Stimulated activated CD8-positive, alpha-beta memory T cell treated with anti-CD3 and anti-CD28 coated beads, Interleukin-7, amount 100 ng/mL, for 1 hour (primary cell): ENCODE measurements around the gene POLA1.

Source experiments
- DNase-seq, 2 donors: peaks; one replicate each; pipeline ENCODE4 v3.0.0-alpha.2; 2020; ENCODE audit warnings: low read depth in 2 of 2

POLA1 gene

DNA sequence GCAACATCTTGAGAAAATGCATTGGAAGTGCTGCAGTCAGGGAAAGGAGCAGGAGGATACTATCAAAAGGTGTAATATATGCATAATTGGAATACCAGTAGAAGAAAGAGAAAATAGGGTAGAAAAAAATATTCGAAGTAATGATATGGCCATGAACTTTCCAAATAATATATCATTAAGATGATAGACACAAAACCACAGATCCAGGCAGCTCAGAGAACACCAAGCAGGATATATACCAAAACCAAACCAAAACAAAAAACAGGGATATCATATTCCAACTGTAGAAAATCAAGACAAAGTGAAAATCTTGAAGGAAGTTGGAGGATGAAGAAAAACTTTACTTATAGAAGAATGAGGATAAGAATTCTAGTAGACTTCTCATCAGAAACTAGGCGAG, 9.7 kb upstream of the POLA1 start:
- DNase-seq, result no peak

- no peak for DNase-seq
These were observed 1.4 kb upstream of the POLA1 start for GRCh38 chrX:24692305-24692704.

DNA sequence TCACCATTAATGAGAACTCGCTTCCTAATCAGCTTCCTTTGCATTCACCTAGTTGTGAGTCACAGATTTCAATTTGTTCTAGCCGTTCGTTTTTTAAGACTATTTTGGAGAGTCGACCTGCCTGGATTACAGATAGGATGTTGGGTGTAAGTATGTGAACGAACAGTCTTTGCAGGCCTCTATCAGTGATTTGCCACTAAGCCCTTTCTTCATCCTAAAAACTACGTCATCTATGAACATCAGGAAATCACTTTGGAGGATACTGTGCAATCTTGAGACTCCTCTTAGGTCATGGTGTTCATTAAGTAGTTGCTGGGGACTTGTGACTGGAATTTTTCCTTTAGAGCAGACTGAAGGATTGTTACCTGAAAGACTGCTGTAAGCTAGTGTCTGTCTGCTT, 1.1 kb downstream of the POLA1 start:
- no peak for DNase-seq

DNA sequence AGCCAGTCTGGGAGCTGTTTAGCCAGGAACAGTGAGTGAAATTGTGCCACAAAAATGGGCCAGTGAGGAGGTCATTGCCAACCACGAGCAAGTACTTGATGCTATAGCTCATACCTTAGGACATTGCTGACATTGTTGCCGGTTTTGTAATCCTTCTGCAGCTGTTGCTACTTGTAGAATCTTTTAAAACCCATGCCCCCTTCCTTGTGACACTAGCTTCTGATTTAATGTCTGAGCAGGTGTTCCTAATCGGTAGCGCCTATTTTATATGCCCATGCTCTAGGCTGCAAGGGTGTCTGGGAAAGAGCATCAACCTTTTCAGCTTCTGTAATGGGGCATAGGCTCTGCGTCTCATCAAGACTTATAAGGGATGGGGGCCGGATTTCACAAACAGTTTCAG, 2.6 kb downstream of the POLA1 start:
- no peak for DNase-seq

- no peak for DNase-seq
These were observed 8.9 kb downstream of the POLA1 start for GRCh38 chrX:24702362-24703184.

DNA sequence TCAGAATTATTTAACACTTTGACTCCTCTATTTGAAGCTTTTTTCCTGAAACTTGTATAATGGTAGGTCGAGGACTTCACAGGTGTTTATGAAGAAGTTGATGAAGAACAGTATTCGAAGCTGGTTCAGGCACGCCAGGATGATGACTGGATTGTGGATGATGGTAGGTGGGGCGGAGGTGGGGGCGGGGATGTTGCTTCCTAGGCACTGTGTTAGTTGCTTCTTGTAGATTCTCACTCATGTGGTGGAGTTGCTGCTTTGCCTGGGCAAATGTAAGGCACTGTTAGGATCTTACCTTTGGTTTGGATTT, 9.4 kb downstream of the POLA1 start:
- DNase-seq, result no peak

- DNase-seq, result no peak
These were observed 25.1 kb downstream of the POLA1 start for GRCh38 chrX:24718771-24719170.

GRCh38 chrX:24720036-24720435, 26.3 kb downstream of the POLA1 start:
- DNase-seq, result no peak

GRCh38 chrX:24728530-24728929, 34.8 kb downstream of the POLA1 start:
- no peak for DNase-seq

- no peak for DNase-seq
These were observed 39.2 kb downstream of the POLA1 start for GRCh38 chrX:24732766-24733500.

DNA sequence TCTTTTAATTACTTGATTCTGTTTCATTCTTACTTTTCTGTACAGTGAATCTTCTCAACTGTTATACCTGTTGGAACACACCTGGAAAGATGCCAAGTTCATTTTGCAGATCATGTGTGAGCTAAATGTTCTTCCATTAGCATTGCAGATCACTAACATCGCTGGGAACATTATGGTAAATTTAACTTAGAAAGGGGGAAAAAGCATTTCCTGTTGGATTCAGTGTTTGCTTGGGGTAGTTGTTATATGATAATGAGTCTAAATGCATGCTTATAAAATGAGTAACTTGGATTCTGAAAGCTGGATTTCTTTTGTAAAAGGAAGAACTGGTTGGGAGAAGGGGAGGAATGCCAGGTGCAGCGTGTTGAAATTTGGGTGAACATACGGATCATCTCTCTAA, 47.6 kb downstream of the POLA1 start:
- no peak for DNase-seq

DNA sequence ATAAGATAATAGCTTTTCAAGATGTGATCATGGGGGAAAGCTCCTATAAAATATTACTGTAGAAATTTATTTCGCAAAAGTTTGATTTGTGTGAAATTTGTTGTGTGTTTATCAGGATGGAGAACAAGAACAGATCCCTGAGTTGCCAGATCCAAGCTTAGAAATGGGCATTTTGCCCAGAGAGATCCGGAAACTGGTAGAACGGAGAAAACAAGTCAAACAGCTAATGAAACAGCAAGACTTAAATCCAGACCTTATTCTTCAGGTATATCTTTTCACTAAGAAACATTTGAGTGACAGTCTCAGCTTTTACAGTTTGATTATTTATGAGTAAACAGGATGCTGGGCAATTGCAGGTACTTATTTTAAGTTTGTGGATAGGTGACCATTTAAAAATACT, 54.5 kb downstream of the POLA1 start:
- no peak for DNase-seq

DNA sequence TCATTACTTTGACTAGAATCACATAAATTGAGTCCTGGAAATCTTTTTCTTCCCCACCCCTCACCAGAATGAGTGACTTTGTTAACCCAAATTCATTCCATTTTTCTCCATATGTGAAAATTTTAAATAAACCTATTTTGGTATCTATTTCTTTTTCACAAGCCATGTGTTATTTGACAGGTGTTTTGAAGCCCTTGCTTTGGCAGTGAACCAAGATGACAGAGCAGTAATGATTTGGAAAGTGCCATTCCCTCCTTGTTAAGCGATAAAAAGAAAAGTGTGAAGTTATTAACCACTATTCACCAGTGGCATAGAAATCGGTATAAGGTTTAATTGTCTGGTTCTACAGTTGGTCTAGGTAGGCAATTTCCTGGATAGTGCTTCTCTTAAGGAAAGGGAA, 66.1 kb downstream of the POLA1 start:
- DNase-seq, result no peak

DNA sequence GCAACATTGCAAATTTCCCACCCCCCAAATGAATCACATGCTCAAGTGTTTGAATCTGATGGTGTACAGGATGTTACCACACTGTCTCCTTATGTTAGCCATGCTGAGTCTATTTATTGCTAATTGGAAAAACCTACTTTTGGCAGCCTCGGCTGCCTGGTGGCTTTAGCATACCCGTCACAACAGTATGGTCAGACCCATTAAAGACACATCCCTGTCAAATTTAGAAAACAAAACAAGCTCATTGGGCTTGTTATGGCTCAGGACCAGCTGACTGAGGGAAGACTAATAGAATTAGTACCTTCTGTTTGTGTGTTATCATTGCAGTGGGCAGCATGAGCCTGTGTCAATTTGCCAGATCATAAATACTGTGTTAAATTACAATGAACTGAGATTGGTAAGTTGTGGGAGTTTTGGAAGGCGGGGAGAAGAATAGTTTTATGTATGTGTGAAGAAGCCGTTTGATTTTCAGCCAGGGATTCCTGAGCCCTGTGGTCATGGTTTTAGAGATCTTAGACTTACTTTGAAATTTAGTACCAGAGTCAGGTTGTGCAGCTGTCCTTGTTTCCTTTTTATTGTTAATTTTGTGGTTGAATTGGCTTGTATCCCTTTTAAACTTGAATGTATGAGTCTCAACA, 66.8 kb downstream of the POLA1 start:
- DNase-seq, result no peak

DNA sequence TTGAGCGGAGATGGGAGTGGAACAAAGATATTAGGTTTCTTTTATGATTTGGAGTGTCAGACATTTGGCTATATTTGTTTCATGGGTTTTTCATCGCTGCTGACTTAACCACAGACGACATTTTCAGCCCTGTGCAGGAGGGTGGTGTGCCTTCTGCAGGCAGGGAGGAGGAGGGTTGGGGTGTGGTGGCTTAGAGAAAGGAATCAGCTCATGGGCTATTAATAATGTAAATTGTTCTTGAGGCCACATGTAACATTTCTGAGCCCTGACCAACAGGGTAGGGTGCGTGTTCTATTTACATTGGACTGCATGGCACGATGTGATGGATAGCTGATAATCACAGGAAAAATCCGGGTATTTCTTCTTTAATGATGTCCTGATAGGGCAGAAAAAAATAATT, 67.6 kb downstream of the POLA1 start:
- no peak for DNase-seq

DNA sequence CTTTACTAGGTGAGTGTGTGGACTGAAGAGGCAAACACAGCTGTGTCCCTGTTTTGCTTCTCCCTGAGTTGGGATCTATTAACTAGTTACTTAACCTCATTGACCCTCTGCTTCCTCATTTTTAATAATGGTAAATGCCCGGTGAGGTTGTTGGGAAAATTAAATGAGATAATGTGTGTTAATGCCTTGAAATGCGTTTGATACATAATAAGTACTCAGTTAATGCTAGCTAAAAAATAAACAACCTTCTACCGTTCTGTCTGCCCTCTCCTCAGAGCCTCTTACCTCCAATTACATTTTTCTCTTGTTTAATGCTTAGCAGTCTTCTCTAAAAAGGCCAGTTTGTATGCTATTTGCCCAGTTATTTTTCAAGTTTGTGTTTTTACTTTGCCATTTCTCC, 70.3 kb downstream of the POLA1 start:
- no peak for DNase-seq

GRCh38 chrX:24767557-24767956, 73.8 kb downstream of the POLA1 start:
- no peak for DNase-seq

- no peak for DNase-seq
These were observed 74.8 kb downstream of the POLA1 start for GRCh38 chrX:24768556-24768955.

DNA sequence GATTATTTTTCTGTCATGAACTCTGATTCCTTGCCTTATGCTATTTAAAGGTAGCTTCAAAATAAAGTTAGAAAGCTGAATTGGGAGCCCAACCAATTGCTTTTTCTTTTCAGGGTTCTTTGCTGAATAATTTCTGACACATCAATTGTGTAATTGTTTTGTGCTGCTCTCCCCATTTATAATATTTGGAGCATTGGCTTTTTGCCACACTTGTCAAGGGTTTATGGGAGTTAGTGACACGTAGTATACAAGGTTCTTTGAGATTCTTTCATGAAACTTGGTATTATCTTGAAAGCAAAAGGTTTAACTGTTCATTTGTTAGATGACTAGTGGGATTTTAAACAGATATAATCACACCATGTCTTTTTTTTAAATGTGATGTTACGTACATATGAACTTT, 80.9 kb downstream of the POLA1 start:
- no peak for DNase-seq

DNA sequence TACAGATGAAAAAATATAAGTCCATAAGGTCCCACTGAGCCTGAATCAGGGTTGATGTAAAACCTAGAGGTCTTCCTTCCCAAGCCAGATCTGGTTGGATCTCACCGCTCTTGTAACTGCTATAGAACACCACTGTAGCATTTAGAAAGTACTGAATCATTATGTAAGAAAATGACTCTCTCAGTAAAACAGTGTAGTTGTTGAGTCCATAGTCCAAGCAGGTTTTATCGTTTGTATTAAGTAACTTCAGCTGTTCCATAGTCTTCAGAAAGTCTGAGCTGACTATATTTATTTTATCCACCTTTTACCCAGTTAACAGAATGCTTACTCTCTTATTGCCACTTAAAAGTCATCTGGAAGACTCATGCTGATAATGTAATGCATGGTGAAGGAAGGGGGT, 82.2 kb downstream of the POLA1 start:
- DNase-seq, result no peak

DNA sequence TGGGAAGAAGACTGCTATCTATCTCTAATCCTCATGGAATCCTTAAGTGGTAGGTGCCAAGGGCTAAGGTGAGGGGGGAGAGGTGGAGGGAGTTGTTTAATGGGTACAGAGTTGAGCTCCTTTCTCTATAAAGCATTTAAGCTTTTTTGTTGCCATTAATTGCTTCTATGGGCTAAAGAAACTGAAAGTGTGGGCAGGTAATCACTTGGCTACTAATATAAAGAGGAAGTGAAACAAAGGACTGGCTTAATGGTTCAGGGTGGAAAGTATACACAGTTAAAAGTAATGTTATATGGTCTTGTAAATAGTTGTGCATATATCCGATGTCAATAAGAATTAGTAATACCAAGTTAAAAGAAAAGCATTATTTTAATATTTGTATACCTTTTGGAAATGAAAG, 83.9 kb downstream of the POLA1 start:
- DNase-seq, result no peak

GRCh38 chrX:24782011-24782410, 88.3 kb downstream of the POLA1 start:
- no peak for DNase-seq

- no peak for DNase-seq
These were observed 95.3 kb downstream of the POLA1 start for GRCh38 chrX:24789047-24789446.
